ENCODE results near the gene IPO8.

The IPO8 gene

DNA sequence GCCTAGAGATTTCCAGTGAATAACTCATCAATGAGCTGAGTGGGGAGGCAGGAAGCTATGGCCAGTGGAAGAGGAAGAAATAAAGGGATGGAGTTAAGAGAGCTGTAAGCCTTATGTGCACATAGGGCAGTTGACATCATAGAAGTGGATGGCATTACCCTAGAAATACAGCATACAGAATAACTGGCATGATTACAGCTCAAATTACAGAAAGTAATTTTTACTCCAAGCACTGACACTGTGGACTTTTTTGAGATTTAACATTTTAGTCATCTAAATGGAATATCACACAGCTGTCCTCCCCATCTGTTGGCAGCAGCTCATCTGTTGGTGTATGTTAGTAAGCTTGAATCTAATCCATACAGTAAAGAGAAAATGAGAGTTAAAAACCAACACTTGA is 5.4 kb upstream of the IPO8 start:
- no peak for DNase-seq (ENCODE audit: low spot score)
- in situ Hi-C loops (cut with MboI; ENCODE audit: low pct_unique_long_range_greater_than_20kb, low sequenced_read_pairs, unreplicated experiment): no loop called here
- TF ChIP-seq, protein P1, sequence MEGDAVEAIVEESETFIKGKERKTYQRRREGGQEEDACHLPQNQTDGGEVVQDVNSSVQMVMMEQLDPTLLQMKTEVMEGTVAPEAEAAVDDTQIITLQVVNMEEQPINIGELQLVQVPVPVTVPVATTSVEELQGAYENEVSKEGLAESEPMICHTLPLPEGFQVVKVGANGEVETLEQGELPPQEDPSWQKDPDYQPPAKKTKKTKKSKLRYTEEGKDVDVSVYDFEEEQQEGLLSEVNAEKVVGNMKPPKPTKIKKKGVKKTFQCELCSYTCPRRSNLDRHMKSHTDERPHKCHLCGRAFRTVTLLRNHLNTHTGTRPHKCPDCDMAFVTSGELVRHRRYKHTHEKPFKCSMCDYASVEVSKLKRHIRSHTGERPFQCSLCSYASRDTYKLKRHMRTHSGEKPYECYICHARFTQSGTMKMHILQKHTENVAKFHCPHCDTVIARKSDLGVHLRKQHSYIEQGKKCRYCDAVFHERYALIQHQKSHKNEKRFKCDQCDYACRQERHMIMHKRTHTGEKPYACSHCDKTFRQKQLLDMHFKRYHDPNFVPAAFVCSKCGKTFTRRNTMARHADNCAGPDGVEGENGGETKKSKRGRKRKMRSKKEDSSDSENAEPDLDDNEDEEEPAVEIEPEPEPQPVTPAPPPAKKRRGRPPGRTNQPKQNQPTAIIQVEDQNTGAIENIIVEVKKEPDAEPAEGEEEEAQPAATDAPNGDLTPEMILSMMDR (IDR thresholded peaks at IDR 0.05; ENCODE audit: extremely low read depth, insufficient read depth, missing control alignments): no peak

DNA sequence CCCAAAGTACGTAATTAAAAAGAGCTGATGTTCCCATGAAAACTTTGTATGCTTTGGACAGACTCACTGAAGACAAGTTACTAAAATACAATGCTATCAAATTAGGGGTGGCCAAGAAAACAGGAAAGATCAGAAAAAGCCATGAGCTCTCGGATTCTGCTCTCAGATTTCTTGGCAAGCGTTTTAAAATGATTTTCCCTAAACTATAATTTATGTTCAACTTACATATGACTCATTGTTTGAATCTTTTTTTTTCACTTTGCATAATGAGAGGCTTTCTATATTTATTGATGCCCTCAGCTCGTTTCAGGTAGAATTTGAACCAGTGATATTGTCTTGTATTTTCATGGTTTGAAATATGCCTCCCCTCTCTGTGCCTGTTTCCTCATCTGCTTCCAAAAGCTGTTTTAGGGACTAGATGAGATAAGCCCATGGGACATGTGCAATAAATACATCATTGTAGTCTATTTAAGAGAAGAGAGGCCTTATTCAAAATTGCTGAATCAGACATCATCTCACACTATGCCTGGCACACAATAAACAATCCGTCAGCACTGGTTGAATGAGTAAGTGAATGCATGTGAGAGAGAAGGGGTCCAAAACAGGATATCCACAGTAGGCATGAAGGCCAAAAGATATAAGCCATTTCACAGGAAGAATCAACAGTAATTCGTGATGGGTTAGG is 4.7 kb upstream of the IPO8 start:
- TF ChIP-seq, protein P1 (IDR thresholded peaks at IDR 0.05; ENCODE audit: extremely low read depth, insufficient read depth, missing control alignments): no peak
- DNase-seq (ENCODE audit: low spot score): no peak
- in situ Hi-C loops (cut with MboI; ENCODE audit: low pct_unique_long_range_greater_than_20kb, low sequenced_read_pairs, unreplicated experiment): no loop called here

DNA sequence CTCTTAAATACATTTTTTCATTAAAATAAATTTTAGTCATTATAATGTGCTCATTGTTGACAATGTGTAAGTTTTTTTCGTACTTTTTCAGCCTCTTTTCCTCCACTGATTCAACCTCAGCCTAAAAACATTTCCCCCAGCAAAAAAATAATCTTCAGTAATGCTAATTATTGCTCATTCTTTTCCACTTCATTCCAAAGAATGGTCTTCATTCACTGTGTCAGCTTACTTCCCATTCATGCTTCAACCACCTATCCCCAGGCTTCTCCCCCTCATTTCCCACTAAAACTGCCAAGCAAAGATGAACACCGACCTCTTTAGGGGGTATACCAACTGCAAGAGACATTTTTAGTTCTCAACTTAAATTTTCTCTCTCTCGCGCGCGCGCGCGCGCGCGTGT is 2.7 kb upstream of the IPO8 start:
- no peak for DNase-seq (ENCODE audit: low spot score)
- in situ Hi-C loops (cut with MboI; ENCODE audit: low pct_unique_long_range_greater_than_20kb, low sequenced_read_pairs, unreplicated experiment): no loop called here
- TF ChIP-seq, protein P1 (IDR thresholded peaks at IDR 0.05; ENCODE audit: extremely low read depth, insufficient read depth, missing control alignments): no peak

DNA sequence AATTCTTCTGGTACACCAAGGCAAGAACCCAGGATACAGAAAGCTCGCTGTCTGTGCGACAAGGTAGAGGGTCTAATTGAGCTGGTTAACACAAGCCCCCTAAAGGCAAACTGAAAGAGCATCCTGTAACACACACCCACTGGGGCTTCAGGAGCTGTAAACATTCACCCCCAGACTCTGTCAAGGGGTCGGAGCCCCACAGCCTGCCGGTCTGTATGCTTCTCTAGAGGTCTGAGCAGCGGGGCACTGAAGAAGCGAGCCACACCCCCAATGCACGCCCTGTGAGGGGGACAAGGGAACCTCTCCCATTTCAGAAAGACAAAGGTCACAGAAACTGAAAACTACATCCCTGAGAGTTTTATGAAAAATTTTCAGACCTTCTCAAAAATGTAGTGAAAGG is 1.3 kb upstream of the IPO8 start:
- TF ChIP-seq, protein P1 (IDR thresholded peaks at IDR 0.05; ENCODE audit: extremely low read depth, insufficient read depth, missing control alignments): no peak
- in situ Hi-C loops (cut with MboI; ENCODE audit: low pct_unique_long_range_greater_than_20kb, low sequenced_read_pairs, unreplicated experiment): no loop called here
- no peak for DNase-seq (ENCODE audit: low spot score)

DNA sequence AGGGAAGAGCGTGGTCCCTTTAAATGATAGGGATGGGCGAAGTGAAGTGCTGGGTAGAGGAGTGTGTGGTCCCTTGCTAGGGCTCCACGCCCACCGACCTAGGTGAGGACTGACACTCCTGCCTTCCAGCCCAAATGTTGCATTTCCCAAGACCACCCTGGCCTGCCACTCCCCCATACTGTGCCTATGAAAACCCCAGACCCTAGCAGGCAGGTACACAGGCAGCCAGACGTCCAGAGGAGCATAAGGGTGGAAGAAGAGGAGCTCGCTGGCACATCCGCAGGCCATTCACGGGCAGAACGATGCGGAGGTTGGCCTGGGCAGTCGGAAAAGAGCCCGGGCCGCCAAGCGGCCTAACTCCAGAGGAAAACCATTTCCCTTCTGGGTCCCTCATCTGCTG is 817 bp upstream of the IPO8 start:
- in situ Hi-C loops (cut with MboI; ENCODE audit: low pct_unique_long_range_greater_than_20kb, low sequenced_read_pairs, unreplicated experiment): no loop called here
- peak; percentile 23 for DNase-seq (ENCODE audit: low spot score)
- TF ChIP-seq, protein P1 (IDR thresholded peaks at IDR 0.05; ENCODE audit: extremely low read depth, insufficient read depth, missing control alignments): no peak

DNA sequence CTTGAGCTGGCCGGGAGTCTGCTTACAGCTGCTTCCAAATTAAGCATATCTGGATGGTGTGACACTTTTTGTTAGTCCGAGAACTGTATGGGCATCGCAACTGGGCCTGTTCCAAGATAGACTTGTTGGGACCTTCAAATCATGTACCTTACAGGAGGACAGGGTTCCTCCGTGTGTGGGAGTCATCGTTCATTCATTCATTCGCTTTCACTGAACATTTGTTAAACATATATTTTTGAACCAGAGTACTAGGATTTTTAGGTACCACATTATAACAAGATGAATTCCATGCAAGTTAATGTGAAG is 387 bp upstream of the IPO8 start:
- TF ChIP-seq, protein P1 (IDR thresholded peaks at IDR 0.05; ENCODE audit: extremely low read depth, insufficient read depth, missing control alignments): no peak
- no peak for DNase-seq (ENCODE audit: low spot score)
- in situ Hi-C loops (cut with MboI; ENCODE audit: low pct_unique_long_range_greater_than_20kb, low sequenced_read_pairs, unreplicated experiment): no loop called here

Data from GM13977 (cell line).